DOHH2 (cell line): ENCODE measurements around the gene PNPLA7.

Experiments used
- CTCF ChIP-seq: fragments of 200-600 bp; sonication (generic); IDR thresholded peaks from one replicate; pipeline ENCODE4 v1.5.1; 2014; ENCODE audit warnings: antibody characterized with exemption, mild to moderate bottlenecking, low read depth, low read length; ENCODE audit not compliant: poor library complexity, severe bottlenecking
- EZH2phosphoT487 ChIP-seq: fragments of 200-600 bp; sonication (generic); IDR thresholded peaks from 2 replicates; pipeline ENCODE4 v1.6.1; 2017; ENCODE audit warnings: borderline replicate concordance, mild to moderate bottlenecking, antibody characterized with exemption, low read length, moderate library complexity, mixed read lengths

- TF ChIP-seq CTCF: no peak
- no peak for TF ChIP-seq EZH2phosphoT487
Measured at GRCh38 chr9:137524161-137524980, 25.8 kb downstream of the PNPLA7 start.
